Neural cell (in vitro differentiated cells): ENCODE data around the gene SLC6A11. TPM values are rescaled to one million over a fixed set of nuclear protein-coding genes. Genes with fewer than 3 reads are reported as not detected.

Experiments used
- H2AFZ ChIP-seq: fragments of 200-600, 300-800 bp; sonication (generic), shearing (Covaris generic); 2 replicates; pipeline ENCODE4 v1.6.0; 2014; ENCODE audit warnings: low read depth, mild to moderate bottlenecking, antibody characterized with exemption, low read length, moderate library complexity
- H3F3A ChIP-seq: fragments of 200-600 bp; shearing (Covaris generic); 2 replicates; pipeline ENCODE4 v1.6.1; 2016; ENCODE audit warnings: mild to moderate bottlenecking, moderate library complexity, mixed read lengths, antibody characterized with exemption, low read length; ENCODE audit not compliant: insufficient read depth, poor library complexity, severe bottlenecking
- H3K27ac ChIP-seq: fragments of 200-600, 300-800 bp; sonication (generic), shearing (Covaris generic); 2 replicates; pipeline ENCODE4 v1.5.1; 2014; ENCODE audit warnings: mild to moderate bottlenecking, low read length, moderate library complexity
- H3K27me3 ChIP-seq: fragments of 300-800, 200-600 bp; sonication (generic), shearing (Covaris generic); 2 replicates; pipeline ENCODE4 v1.6.0; 2014; ENCODE audit warnings: mild to moderate bottlenecking, low read depth, low read length, moderate library complexity; ENCODE audit not compliant: insufficient read depth
- H3K36me3 ChIP-seq: fragments of 300-800, 200-600 bp; sonication (generic), shearing (Covaris generic); 2 replicates; pipeline ENCODE4 v1.5.1; 2014; ENCODE audit warnings: mild to moderate bottlenecking, antibody characterized with exemption, low read length, moderate library complexity; ENCODE audit not compliant: insufficient read depth
- H3K4me2 ChIP-seq: fragments of 300-800, 200-600 bp; sonication (generic), shearing (Covaris generic); 2 replicates; pipeline ENCODE4 v1.6.0; 2014; ENCODE audit warnings: mild to moderate bottlenecking, low read length
- H3K4me3 ChIP-seq: fragments of 300-800, 200-600 bp; sonication (generic), shearing (Covaris generic); 2 replicates; pipeline ENCODE4 v1.5.1; 2014; ENCODE audit warnings: mild to moderate bottlenecking, low read length, moderate library complexity
- H3K79me2 ChIP-seq: fragments of 200-600 bp; shearing (Covaris generic); replicated peaks from 2 replicates; pipeline ENCODE4 v1.6.0; 2014; ENCODE audit warnings: mild to moderate bottlenecking, low read length, moderate library complexity; ENCODE audit not compliant: insufficient read depth
- H3K9ac ChIP-seq: fragments of 300-800, 200-600 bp; sonication (generic), shearing (Covaris generic); 2 replicates; pipeline ENCODE4 v1.6.1; 2016; ENCODE audit warnings: mild to moderate bottlenecking, low read length, mixed read lengths
- H3K9me2 ChIP-seq: fragments of 200-600 bp; shearing (Covaris generic); 2 replicates; pipeline ENCODE4 v1.6.1; 2016; ENCODE audit warnings: mild to moderate bottlenecking, low read length, mixed read lengths; ENCODE audit not compliant: insufficient read depth
- H3K9me3 ChIP-seq: fragments of 200-600, 300-800 bp; sonication (generic), shearing (Covaris generic); 2 replicates; pipeline ENCODE4 v1.6.1; 2016; ENCODE audit warnings: mild to moderate bottlenecking, mixed run types, low read length, moderate library complexity, mixed read lengths
- H4K20me1 ChIP-seq: fragments of 200-600 bp; shearing (Covaris generic); 2 replicates; pipeline ENCODE4 v1.6.1; 2016; ENCODE audit warnings: mild to moderate bottlenecking, mixed run types; ENCODE audit not compliant: insufficient read depth
- EP300 ChIP-seq: fragments of 450-650 bp; conservative IDR thresholded peaks from 2 replicates; pipeline ENCODE4 v1.6.1; 2014; ENCODE audit warnings: antibody characterized with exemption, mild to moderate bottlenecking, moderate library complexity; ENCODE audit not compliant: poor library complexity, severe bottlenecking
- EZH2 ChIP-seq: fragments of 200-600, 300-800 bp; shearing (Covaris generic), sonication (generic); IDR thresholded peaks from 2 replicates; pipeline ENCODE4 v1.6.1; 2014; ENCODE audit warnings: antibody characterized with exemption, low read length, borderline replicate concordance, mild to moderate bottlenecking; ENCODE audit not compliant: insufficient read depth, poor library complexity, severe bottlenecking
- MXI1 ChIP-seq: fragments of 450-650 bp; conservative IDR thresholded peaks from 2 replicates; pipeline ENCODE4 v1.6.1; 2014; ENCODE audit warnings: antibody characterized with exemption, mild to moderate bottlenecking; ENCODE audit not compliant: poor library complexity, severe bottlenecking
- POLR2AphosphoS5 ChIP-seq: IDR thresholded peaks from 2 replicates; pipeline ENCODE4 v1.6.1; 2012
- RAD21 ChIP-seq: fragments of 450-650 bp; conservative IDR thresholded peaks from 2 replicates; pipeline ENCODE4 v1.6.1; 2014; ENCODE audit warnings: antibody characterized with exemption, mild to moderate bottlenecking, moderate library complexity
- SMC3 ChIP-seq: fragments of 450-650 bp; conservative IDR thresholded peaks from 2 replicates; pipeline ENCODE4 v1.6.1; 2014; ENCODE audit warnings: antibody characterized with exemption, mild to moderate bottlenecking, moderate library complexity; ENCODE audit not compliant: poor library complexity
- TAF1 ChIP-seq: IDR thresholded peaks from 2 replicates; pipeline ENCODE4 v1.6.1; 2012; ENCODE audit warnings: low read depth
- polyA plus RNA-seq: library from polyadenylated mRNA; depleted of rRNA; stranded (reverse); fragments of >200 nt; gene quantifications from 2 replicates; pipeline ENCODE4 v1.2.3, GENCODE V29; 2014
- TF ChIP-seq, protein P1 (sequence below): fragments of 450-650 bp; IDR thresholded peaks from 2 replicates; pipeline ENCODE4 v1.5.1; 2014; ENCODE audit warnings: antibody characterized with exemption, mild to moderate bottlenecking, moderate library complexity; ENCODE audit not compliant: poor library complexity, severe bottlenecking
- TF ChIP-seq, protein P2 (sequence below): IDR thresholded peaks from 2 replicates; pipeline ENCODE4 v1.6.1; 2012; ENCODE audit warnings: borderline replicate concordance

SLC6A11 gene
- polyA plus RNA-seq, 1 donor from 2014 or later, result 4.2 TPM

DNA sequence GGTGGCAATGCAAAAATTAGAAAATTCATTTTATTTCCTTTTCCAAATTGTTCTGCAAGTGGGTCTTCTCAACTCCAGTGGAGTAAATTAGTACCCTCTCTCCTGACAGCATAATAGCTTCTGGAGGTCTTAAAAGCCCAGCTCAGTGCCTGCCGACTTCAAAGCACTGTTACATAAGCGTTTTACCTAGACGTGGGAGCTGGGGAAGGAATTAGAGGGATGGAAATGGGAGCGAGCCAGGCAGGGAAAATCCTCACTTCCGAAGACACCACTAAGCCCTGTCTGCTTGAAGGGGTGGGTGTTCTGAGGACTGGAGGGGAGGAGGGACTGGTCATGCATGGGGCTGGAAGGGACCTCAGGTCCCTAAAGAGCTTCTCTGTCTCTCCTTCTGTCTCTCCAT is 99.3 kb downstream of the SLC6A11 start:
- no peaks in the 10 kb centered on the region for H3K27me3 ChIP-seq
- no peak overlapping the region for H2AFZ ChIP-seq
- peak overlapping the region; percentile 15 for H3K4me3 ChIP-seq
- no peaks in the 10 kb centered on the region for H3K9me3 ChIP-seq
- H3K79me2 ChIP-seq, result no peaks in the 10 kb centered on the region
- H4K20me1 ChIP-seq, result no peaks in the 10 kb centered on the region
- TF ChIP-seq EZH2 (no peak), POLR2AphosphoS5 (peak; percentile 36), TAF1 (no peak), RAD21 (no peak), MXI1 (no peak), EP300 (peak; percentile 30), SMC3 (no peak)
- TF ChIP-seq, protein P1, sequence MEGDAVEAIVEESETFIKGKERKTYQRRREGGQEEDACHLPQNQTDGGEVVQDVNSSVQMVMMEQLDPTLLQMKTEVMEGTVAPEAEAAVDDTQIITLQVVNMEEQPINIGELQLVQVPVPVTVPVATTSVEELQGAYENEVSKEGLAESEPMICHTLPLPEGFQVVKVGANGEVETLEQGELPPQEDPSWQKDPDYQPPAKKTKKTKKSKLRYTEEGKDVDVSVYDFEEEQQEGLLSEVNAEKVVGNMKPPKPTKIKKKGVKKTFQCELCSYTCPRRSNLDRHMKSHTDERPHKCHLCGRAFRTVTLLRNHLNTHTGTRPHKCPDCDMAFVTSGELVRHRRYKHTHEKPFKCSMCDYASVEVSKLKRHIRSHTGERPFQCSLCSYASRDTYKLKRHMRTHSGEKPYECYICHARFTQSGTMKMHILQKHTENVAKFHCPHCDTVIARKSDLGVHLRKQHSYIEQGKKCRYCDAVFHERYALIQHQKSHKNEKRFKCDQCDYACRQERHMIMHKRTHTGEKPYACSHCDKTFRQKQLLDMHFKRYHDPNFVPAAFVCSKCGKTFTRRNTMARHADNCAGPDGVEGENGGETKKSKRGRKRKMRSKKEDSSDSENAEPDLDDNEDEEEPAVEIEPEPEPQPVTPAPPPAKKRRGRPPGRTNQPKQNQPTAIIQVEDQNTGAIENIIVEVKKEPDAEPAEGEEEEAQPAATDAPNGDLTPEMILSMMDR, result no peak
- TF ChIP-seq, protein P2, sequence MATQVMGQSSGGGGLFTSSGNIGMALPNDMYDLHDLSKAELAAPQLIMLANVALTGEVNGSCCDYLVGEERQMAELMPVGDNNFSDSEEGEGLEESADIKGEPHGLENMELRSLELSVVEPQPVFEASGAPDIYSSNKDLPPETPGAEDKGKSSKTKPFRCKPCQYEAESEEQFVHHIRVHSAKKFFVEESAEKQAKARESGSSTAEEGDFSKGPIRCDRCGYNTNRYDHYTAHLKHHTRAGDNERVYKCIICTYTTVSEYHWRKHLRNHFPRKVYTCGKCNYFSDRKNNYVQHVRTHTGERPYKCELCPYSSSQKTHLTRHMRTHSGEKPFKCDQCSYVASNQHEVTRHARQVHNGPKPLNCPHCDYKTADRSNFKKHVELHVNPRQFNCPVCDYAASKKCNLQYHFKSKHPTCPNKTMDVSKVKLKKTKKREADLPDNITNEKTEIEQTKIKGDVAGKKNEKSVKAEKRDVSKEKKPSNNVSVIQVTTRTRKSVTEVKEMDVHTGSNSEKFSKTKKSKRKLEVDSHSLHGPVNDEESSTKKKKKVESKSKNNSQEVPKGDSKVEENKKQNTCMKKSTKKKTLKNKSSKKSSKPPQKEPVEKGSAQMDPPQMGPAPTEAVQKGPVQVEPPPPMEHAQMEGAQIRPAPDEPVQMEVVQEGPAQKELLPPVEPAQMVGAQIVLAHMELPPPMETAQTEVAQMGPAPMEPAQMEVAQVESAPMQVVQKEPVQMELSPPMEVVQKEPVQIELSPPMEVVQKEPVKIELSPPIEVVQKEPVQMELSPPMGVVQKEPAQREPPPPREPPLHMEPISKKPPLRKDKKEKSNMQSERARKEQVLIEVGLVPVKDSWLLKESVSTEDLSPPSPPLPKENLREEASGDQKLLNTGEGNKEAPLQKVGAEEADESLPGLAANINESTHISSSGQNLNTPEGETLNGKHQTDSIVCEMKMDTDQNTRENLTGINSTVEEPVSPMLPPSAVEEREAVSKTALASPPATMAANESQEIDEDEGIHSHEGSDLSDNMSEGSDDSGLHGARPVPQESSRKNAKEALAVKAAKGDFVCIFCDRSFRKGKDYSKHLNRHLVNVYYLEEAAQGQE, result peak; percentile 99
- no peaks in the 10 kb centered on the region for H3K36me3 ChIP-seq
- no peak overlapping the region for H3K9ac ChIP-seq
- no peak overlapping the region for H3K4me2 ChIP-seq
- H3K9me2 ChIP-seq, result no peaks in the 10 kb centered on the region
- no peaks in the 10 kb centered on the region for H3F3A ChIP-seq
- H3K27ac ChIP-seq, result peak overlapping the region; percentile 45

DNA sequence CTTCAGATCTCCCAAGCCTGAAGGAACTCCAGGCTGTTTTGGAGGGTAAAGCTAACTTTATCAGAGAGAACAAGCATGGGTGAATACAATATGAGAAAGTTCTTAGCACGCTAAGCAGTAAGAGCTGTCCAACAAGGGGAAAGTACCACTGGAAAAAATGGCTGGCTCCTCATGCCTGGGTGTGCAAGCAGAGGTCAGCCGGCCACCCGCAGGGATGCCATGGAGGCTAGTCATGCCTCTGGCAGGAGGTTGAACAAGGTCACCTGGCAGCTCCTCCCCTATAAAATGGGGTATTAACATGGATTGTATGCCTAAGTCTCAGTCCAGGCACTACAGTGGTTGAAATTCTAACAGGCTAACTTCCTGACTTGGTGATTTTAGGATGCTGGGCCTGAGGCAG is 101.1 kb downstream of the SLC6A11 start:
- H3K4me2 ChIP-seq, result no peak overlapping the region
- no peaks in the 10 kb centered on the region for H3K36me3 ChIP-seq
- H3K9me3 ChIP-seq, result no peaks in the 10 kb centered on the region
- H4K20me1 ChIP-seq, result no peaks in the 10 kb centered on the region
- no peaks in the 10 kb centered on the region for H3K27me3 ChIP-seq
- TF ChIP-seq MXI1, result no peak
- H3F3A ChIP-seq, result no peaks in the 10 kb centered on the region
- no peak overlapping the region for H3K4me3 ChIP-seq
- no peak overlapping the region for H3K9ac ChIP-seq
- no peaks in the 10 kb centered on the region for H3K79me2 ChIP-seq
- no peaks in the 10 kb centered on the region for H3K9me2 ChIP-seq
- H2AFZ ChIP-seq, result no peak overlapping the region
- no peak overlapping the region for H3K27ac ChIP-seq

DNA sequence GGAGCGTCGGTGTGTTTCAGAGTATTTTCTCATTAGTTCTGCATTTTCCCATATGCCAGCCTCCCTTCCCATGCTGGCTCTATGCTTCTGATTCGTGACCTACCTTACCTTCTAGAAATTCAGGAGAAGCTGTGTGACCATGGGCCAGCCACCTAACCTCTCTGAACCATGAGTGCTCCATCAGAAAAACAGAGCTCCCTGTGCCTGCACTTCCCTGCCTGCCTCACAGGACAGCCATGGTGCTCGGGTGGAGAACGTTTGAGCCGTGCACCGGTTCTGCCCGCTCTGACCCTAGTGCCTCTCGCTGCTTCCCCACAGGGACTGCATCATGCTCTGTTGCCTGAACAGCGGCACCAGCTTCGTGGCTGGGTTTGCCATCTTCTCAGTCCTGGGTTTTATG is 102.0 kb downstream of the SLC6A11 start:
- Histone ChIP-seq H3K27ac (no peak overlapping the region), H3K9ac (no peak overlapping the region), H3K27me3 (no peaks in the 10 kb centered on the region), H3K4me2 (no peak overlapping the region), H4K20me1 (no peaks in the 10 kb centered on the region), H2AFZ (no peak overlapping the region), H3K36me3 (no peaks in the 10 kb centered on the region), H3K79me2 (no peaks in the 10 kb centered on the region), H3K9me2 (no peaks in the 10 kb centered on the region), H3K9me3 (no peaks in the 10 kb centered on the region), H3F3A (no peaks in the 10 kb centered on the region), H3K4me3 (no peak overlapping the region)
- TF ChIP-seq, protein P2, result no peak
- no peak for TF ChIP-seq TAF1
- no peak for TF ChIP-seq EP300
- TF ChIP-seq MXI1, result no peak
- no peak for TF ChIP-seq RAD21
- TF ChIP-seq EZH2, result no peak
- no peak for TF ChIP-seq SMC3
- TF ChIP-seq POLR2AphosphoS5, result no peak
- TF ChIP-seq, protein P1, result no peak
